ENCODE data around the gene CCDC6. TPM values are rescaled to one million over a fixed set of nuclear protein-coding genes. Genes with fewer than 3 reads are reported as not detected.
"Not testable (repeated sequence)": the region's sequence is repeated elsewhere in the genome, so short reads cannot be mapped to it uniquely, and the experiment has no call there.

The CCDC6 gene
- total RNA-seq, 1 donor from 2014 or later, result 41.5 TPM

DNA sequence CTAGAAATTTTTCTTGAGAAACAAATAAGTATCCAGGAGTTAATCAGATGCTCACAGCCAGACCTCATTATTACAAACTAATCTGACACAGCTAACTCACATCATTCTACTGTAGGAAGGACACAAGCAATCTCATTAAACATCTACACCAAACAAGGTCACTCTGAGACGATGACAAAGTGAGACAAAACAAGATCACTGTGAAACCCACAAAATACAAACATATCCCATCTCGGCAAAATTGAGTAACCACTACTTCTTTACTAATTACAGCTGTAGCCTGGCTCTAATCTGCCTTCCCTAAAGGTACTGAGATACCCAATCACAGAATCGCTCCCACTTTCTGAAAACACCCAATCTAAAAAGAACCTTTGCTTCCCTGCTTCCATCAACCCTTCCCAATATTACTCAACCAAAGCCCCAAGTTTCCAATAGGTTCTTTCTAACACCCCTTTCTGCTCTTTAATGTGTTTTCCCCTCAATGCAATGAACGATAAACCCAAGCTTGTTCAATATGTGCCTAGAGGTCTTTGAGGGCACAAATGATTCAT is 26.9 kb downstream of the CCDC6 start:
- Mint-ChIP-seq H3K36me3 (ENCODE audit: low read depth) (no peaks in the 10 kb centered on the region), H3K27ac (ENCODE audit: unreplicated experiment) (no peak overlapping the region)

GRCh38 chr10:59878915-59879314 is 27.4 kb downstream of the CCDC6 start:
- H3K27me3 Mint-ChIP-seq (ENCODE audit: low read depth), result no peaks in the 10 kb centered on the region
- H3K4me1 Mint-ChIP-seq, result peaks cover 21% of the 10 kb centered on the region
- no peak overlapping the region for H3K27ac Mint-ChIP-seq (ENCODE audit: unreplicated experiment)
- H3K9me3 Mint-ChIP-seq, result peaks cover 4% of the 10 kb centered on the region
- no peak overlapping the region for H3K4me3 Mint-ChIP-seq
- TF ChIP-seq CTCF (conservative IDR thresholded peaks at IDR 0.05), result no peak
- no peak for DNase-seq (ENCODE audit: low read depth, low spot score)
- H3K36me3 Mint-ChIP-seq (ENCODE audit: low read depth), result no peaks in the 10 kb centered on the region

More for the DNA sequence above, 26.9 kb downstream of the CCDC6 start:
- H3K4me3 Mint-ChIP-seq, result no peak overlapping the region
- peaks cover 4% of the 10 kb centered on the region for H3K9me3 Mint-ChIP-seq
- no peak for DNase-seq (ENCODE audit: low read depth, low spot score)
- no peak for TF ChIP-seq CTCF (conservative IDR thresholded peaks at IDR 0.05)
- peaks cover 21% of the 10 kb centered on the region for H3K4me1 Mint-ChIP-seq
- H3K27me3 Mint-ChIP-seq (ENCODE audit: low read depth), result no peaks in the 10 kb centered on the region

- H3K36me3 Mint-ChIP-seq (ENCODE audit: low read depth), result no peaks in the 10 kb centered on the region
- H3K27me3 Mint-ChIP-seq (ENCODE audit: low read depth), result no peaks in the 10 kb centered on the region
- DNase-seq (ENCODE audit: low read depth, low spot score), result no peak
- H3K4me1 Mint-ChIP-seq, result peaks cover 24% of the 10 kb centered on the region
- no peak overlapping the region for H3K4me3 Mint-ChIP-seq
- TF ChIP-seq CTCF (conservative IDR thresholded peaks at IDR 0.05), result no peak
- H3K27ac Mint-ChIP-seq (ENCODE audit: unreplicated experiment), result no peak overlapping the region
- peaks cover 4% of the 10 kb centered on the region for H3K9me3 Mint-ChIP-seq
Measured at GRCh38 chr10:59878289-59878688, 28.1 kb downstream of the CCDC6 start.

GRCh38 chr10:59877191-59877671 is 29.1 kb downstream of the CCDC6 start:
- no peak for TF ChIP-seq CTCF (conservative IDR thresholded peaks at IDR 0.05)
- Mint-ChIP-seq H3K4me3 (no peak overlapping the region), H3K27me3 (ENCODE audit: low read depth) (no peaks in the 10 kb centered on the region), H3K36me3 (ENCODE audit: low read depth) (no peaks in the 10 kb centered on the region), H3K27ac (ENCODE audit: unreplicated experiment) (peak overlapping the region; percentile 1), H3K4me1 (peaks cover 28% of the 10 kb centered on the region), H3K9me3 (peaks cover 4% of the 10 kb centered on the region)
- DNase-seq (ENCODE audit: low read depth, low spot score), result no peak

GRCh38 chr10:59876695-59877094 is 29.7 kb downstream of the CCDC6 start:
- no peak for TF ChIP-seq CTCF (conservative IDR thresholded peaks at IDR 0.05)
- Mint-ChIP-seq H3K36me3 (ENCODE audit: low read depth) (no peaks in the 10 kb centered on the region), H3K4me3 (no peak overlapping the region), H3K27ac (ENCODE audit: unreplicated experiment) (no peak overlapping the region), H3K27me3 (ENCODE audit: low read depth) (no peaks in the 10 kb centered on the region), H3K9me3 (peaks cover 4% of the 10 kb centered on the region), H3K4me1 (peaks cover 28% of the 10 kb centered on the region)
- DNase-seq (ENCODE audit: low read depth, low spot score), result no peak

DNA sequence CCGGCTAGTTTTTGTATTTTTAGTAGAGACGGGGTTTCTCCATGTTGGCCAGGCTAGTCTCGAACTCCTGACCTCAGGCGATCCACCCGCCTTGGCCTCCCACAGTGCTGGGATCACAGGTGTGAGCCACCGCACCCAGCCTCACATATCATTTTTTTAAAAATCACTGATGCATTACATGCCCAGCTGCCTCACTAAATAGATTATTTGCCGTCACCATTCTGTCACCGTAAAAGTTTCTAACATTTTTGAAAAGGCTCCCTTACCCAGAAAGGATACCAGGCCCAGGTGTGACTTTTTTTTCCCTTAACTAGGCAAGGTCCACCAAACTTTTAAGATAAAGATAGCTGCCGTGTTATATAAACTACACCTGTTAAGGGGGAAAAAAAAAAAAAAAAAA is 30.1 kb downstream of the CCDC6 start:
- not testable (repeated sequence) for H3K27me3 Mint-ChIP-seq (ENCODE audit: low read depth)

More for the DNA sequence above, 30.1 kb downstream of the CCDC6 start:
- H3K27ac Mint-ChIP-seq (ENCODE audit: unreplicated experiment); DNase-seq (ENCODE audit: low read depth, low spot score); H3K4me3 Mint-ChIP-seq; H3K36me3 Mint-ChIP-seq (ENCODE audit: low read depth); H3K9me3 Mint-ChIP-seq: not testable (repeated sequence)
- peaks cover 28% of the 10 kb centered on the region for H3K4me1 Mint-ChIP-seq
